Endothelial cell of umbilical vein (primary cell): Measurements from ENCODE around the gene THG1L. TPM values are rescaled to one million over a fixed set of nuclear protein-coding genes. Genes with fewer than 3 reads are reported as not detected.

Experiments
- BruUV-seq: library from RNA; stranded (reverse); fragments of 400-500 nt; replicated peaks from 2 replicates; lab custom pipeline; 2021; lab: Mats Ljungman, UMichigan
- CTCF ChIA-PET: fragments of 300-600, 350-600 bp; sonication (Branson Sonifier 250); formaldehyde crosslinking; loops from one replicate; lab custom pipeline; 2021; ENCODE audit warnings: antibody characterized with exemption, inconsistent platforms; lab: Charles Lee
- POLR2A ChIA-PET: fragments of 300-600, 350-600 bp; sonication (Branson Sonifier 250); formaldehyde crosslinking; loops from one replicate; lab custom pipeline; 2021; ENCODE audit warnings: antibody characterized with exemption, inconsistent platforms; lab: Charles Lee
- DNase-seq: peaks from one replicate; pipeline ENCODE4 v3.0.0-alpha.2; 2011; ENCODE audit warnings: low read depth, low spot score
- FAIRE-seq: peaks from 2 replicates; lab custom pipeline; 2011; peaks lifted over from hg19 to GRCh38; lab: Jason Lieb, UNC
- H2AFZ ChIP-seq: 2 replicates; pipeline ENCODE4 v1.6.0; 2012; ENCODE audit warnings: low read depth, low read length, control low read depth, inconsistent platforms
- H3K27ac ChIP-seq: 2 replicates; pipeline ENCODE4 v1.5.1; 2011; ENCODE audit warnings: low read depth, mild to moderate bottlenecking, control low read depth, low read length, moderate library complexity; ENCODE audit not compliant: insufficient read depth
- H3K27me3 ChIP-seq, 2 experiments: 2 replicates each; pipeline versions ENCODE4 v1.6.0 to v1.6.1; 2011; ENCODE audit warnings: low read length in 2 of 2, mixed read lengths in 1 of 2; ENCODE audit not compliant: control insufficient read depth in 2 of 2, insufficient read depth in 2 of 2
- H3K36me3 ChIP-seq, 2 experiments: 2 replicates in 1 of 2; 3 replicates in 1 of 2; pipeline ENCODE4 v1.5.1; 2011; ENCODE audit warnings: low read length in 2 of 2, mild to moderate bottlenecking in 1 of 2, moderate library complexity in 1 of 2; ENCODE audit not compliant: control insufficient read depth in 2 of 2, insufficient read depth in 2 of 2; ENCODE audit errors: extremely low read depth in 1 of 2
- H3K4me1 ChIP-seq: 3 replicates; pipeline ENCODE4 v1.5.1; 2011; ENCODE audit warnings: mild to moderate bottlenecking, low read length; ENCODE audit not compliant: control insufficient read depth, insufficient read depth; ENCODE audit errors: extremely low read depth
- H3K4me2 ChIP-seq: 2 replicates; pipeline ENCODE4 v1.6.1; 2011; ENCODE audit warnings: low read length, control low read depth, mixed read lengths; ENCODE audit not compliant: insufficient read depth
- H3K4me3 ChIP-seq, 3 experiments: fragments of 200-600 bp in 1 of 3; sonication (generic), shearing (Covaris generic) in 1 of 3; replicated peaks in 1 of 3; 2 replicates each; pipeline ENCODE4 v1.5.1; 2011 to 2016; ENCODE audit warnings: control low read depth in 3 of 3, low read length in 3 of 3, mild to moderate bottlenecking in 2 of 3, inconsistent platforms in 1 of 3, low read depth in 1 of 3, moderate library complexity in 1 of 3; ENCODE audit not compliant: insufficient read depth in 1 of 3
- H3K79me2 ChIP-seq: 2 replicates; pipeline ENCODE4 v1.6.0; 2012; ENCODE audit warnings: low read length, inconsistent platforms; ENCODE audit not compliant: control insufficient read depth, insufficient read depth
- H3K9ac ChIP-seq: replicated peaks from 2 replicates; pipeline ENCODE3; 2011; ENCODE audit warnings: low read length, control low read depth; ENCODE audit not compliant: insufficient read depth; ENCODE audit errors: extremely low read depth
- H3K9me1 ChIP-seq: replicated peaks from 3 replicates; pipeline ENCODE4 v1.6.0; 2011; ENCODE audit warnings: mild to moderate bottlenecking, low read length; ENCODE audit not compliant: control insufficient read depth, insufficient read depth; ENCODE audit errors: extremely low read depth
- H3K9me3 ChIP-seq: replicated peaks from 2 replicates; pipeline ENCODE4 v1.5.1; 2012; ENCODE audit warnings: low read length, inconsistent platforms; ENCODE audit not compliant: control insufficient read depth, insufficient read depth
- H4K20me1 ChIP-seq: replicated peaks from 2 replicates; pipeline ENCODE3; 2011; ENCODE audit warnings: mild to moderate bottlenecking, low read length; ENCODE audit not compliant: control insufficient read depth, insufficient read depth; ENCODE audit errors: extremely low read depth
- CTCF ChIP-seq, 2 donors: IDR thresholded peaks; 1 replicate in 1 of 2; 2 replicates in 1 of 2; pipeline ENCODE4 v1.5.1; 2011; ENCODE audit warnings: low read length in 2 of 2, mild to moderate bottlenecking in 2 of 2, moderate library complexity in 2 of 2, control low read depth in 1 of 2, inconsistent platforms in 1 of 2, low read depth in 1 of 2; ENCODE audit not compliant: insufficient read depth in 1 of 2; ENCODE audit errors: extremely low read depth in 1 of 2
- EZH2 ChIP-seq: IDR thresholded peaks from 2 replicates; pipeline ENCODE4 v1.6.1; 2012; ENCODE audit warnings: borderline replicate concordance, low read depth, mild to moderate bottlenecking, moderate library complexity, low read length, inconsistent platforms; ENCODE audit not compliant: severe bottlenecking
- FOS ChIP-seq: IDR thresholded peaks from 2 replicates; pipeline ENCODE4 v1.6.1; 2011; ENCODE audit warnings: mild to moderate bottlenecking, low read length, moderate library complexity, borderline replicate concordance; ENCODE audit not compliant: insufficient read depth
- GATA2 ChIP-seq: IDR thresholded peaks from 2 replicates; pipeline ENCODE4 v1.7.0; 2011; ENCODE audit warnings: low read depth, mild to moderate bottlenecking, moderate library complexity, mixed read lengths, low read length; ENCODE audit not compliant: insufficient read length, insufficient read depth
- JUN ChIP-seq: IDR thresholded peaks from 2 replicates; pipeline ENCODE4 v1.6.1; 2011; ENCODE audit warnings: borderline replicate concordance, low read depth; ENCODE audit not compliant: insufficient read length, insufficient read depth
- MAX ChIP-seq: IDR thresholded peaks from 2 replicates; pipeline ENCODE4 v1.6.1; 2011; ENCODE audit not compliant: insufficient read depth, insufficient read length
- MYC ChIP-seq: IDR thresholded peaks from one replicate; pipeline ENCODE4 v1.6.1; 2011; ENCODE audit warnings: mild to moderate bottlenecking, low read depth, low read length
- POLR2A ChIP-seq: IDR thresholded peaks from 2 replicates; pipeline ENCODE4 v1.6.1; 2012; ENCODE audit warnings: low read depth, mild to moderate bottlenecking, control low read depth, low read length
- POLR2AphosphoS5 ChIP-seq: IDR thresholded peaks from 2 replicates; pipeline ENCODE4 v1.6.1; 2012; ENCODE audit warnings: low read depth, mild to moderate bottlenecking, control low read depth, low read length, moderate library complexity; ENCODE audit not compliant: insufficient read depth
- dilution Hi-C: fragments of 300-500 bp; cut with MboI; formaldehyde crosslinking; loops from one replicate; pipeline ENCODE4 v1.15.0; 2019; ENCODE audit warnings: low sequenced_read_pairs; ENCODE audit not compliant: extremely low pct_ligation_motif_present
- intact Hi-C: fragments of 100-400 bp; cut with micrococcal nuclease; formaldehyde crosslinking; loops from one replicate; pipeline ENCODE4 v1.10.0; 2022
- polyA plus RNA-seq, 4 experiments: library from polyadenylated mRNA; depleted of rRNA in 3 of 4; stranded (reverse) in 3 of 4; unstranded in 1 of 4; fragments of >200 nt; gene quantifications; 2 replicates each; pipeline versions ENCODE4 v1.2.1 to v1.2.3, GENCODE V29; 2011 to 2012; ENCODE audit warnings: missing spikeins in 1 of 4
- total RNA-seq: library from RNA; stranded (reverse); gene quantifications from 2 replicates; pipeline ENCODE4 v1.2.3, GENCODE V29; 2021

THG1L gene
- total and polyA plus RNA-seq, 2 donors (not counting 3 experiments of a cell fraction or from before 2014, with no cell fraction given) = 4.4 to 7.6 TPM

- no peaks in the 10 kb centered on the region for H3K9me3 ChIP-seq
- H3K79me2 ChIP-seq = no peaks in the 10 kb centered on the region
- FAIRE-seq = no peak
- no peaks in the 10 kb centered on the region for H3K4me1 ChIP-seq
- no peak overlapping the region for H3K27ac ChIP-seq
- peak overlapping the region; percentile 61 for H3K9ac ChIP-seq
- DNase-seq = no peak
- peak overlapping the region; percentile 68 for H2AFZ ChIP-seq
- H3K4me2 ChIP-seq = peak overlapping the region; percentile 60
- no TSS peak for BruUV-seq
- intact Hi-C loops (loop anchor here (1.0 to 5.0 kb wide), 2 partner anchors 12 to 589 kb away; partner anchors contain the start of genes LSM11 and MED7), dilution Hi-C loops (no loop called here)
- no peaks in the 10 kb centered on the region for H3K9me1 ChIP-seq
- H3K27me3 ChIP-seq = no peaks in the 10 kb centered on the region
- H3K36me3 ChIP-seq = no peaks in the 10 kb centered on the region
- TF ChIP-seq CTCF (IDR thresholded peaks at IDR 0.05; ENCODE audit: extremely low read depth in 1 of 2, insufficient read depth in 1 of 2, low read depth in 1 of 2, low read length in 2 of 2) = no peak
- TF ChIP-seq POLR2A = no peak
- no peak for TF ChIP-seq FOS
- TF ChIP-seq GATA2 = no peak
- TF ChIP-seq EZH2 = no peak
- no peak for TF ChIP-seq MAX
- no peak for TF ChIP-seq JUN
- no peak for TF ChIP-seq POLR2AphosphoS5
- no peak for TF ChIP-seq MYC
- ChIA-PET POLR2A (interaction anchor here (0.6 kb wide), 1 partner anchor 11 kb away, joined by 3 read pairs; no protein-coding TSS in a partner anchor), CTCF (interaction anchor here (0.6 to 2.6 kb wide), 8 partner anchors 9 to 402 kb away, joined by 3 to 24 read pairs (median 4); partner anchors contain the start of gene LSM11)
- H4K20me1 ChIP-seq = no peaks in the 10 kb centered on the region
- H3K4me3 ChIP-seq = peak overlapping the region in 2 of 3 experiments; percentile 65 to 79
These were observed 334 bp upstream of the THG1L start for GRCh38 chr5:157730900-157731271.
